Stimulated activated CD4-positive, alpha-beta T cell treated with anti-CD3 and anti-CD28 coated beads, Interleukin-2, amount 100 ng/mL, for 48 hours (primary cell): ENCODE measurements around the gene DDX31.
"Not testable (repeated sequence)": the region's sequence is repeated elsewhere in the genome, so short reads cannot be mapped to it uniquely, and the experiment has no call there.

Experiments
- DNase-seq, 2 donors: peaks; one replicate each; pipeline ENCODE4 v3.0.0-alpha.2; 2020

DDX31 gene

DNA sequence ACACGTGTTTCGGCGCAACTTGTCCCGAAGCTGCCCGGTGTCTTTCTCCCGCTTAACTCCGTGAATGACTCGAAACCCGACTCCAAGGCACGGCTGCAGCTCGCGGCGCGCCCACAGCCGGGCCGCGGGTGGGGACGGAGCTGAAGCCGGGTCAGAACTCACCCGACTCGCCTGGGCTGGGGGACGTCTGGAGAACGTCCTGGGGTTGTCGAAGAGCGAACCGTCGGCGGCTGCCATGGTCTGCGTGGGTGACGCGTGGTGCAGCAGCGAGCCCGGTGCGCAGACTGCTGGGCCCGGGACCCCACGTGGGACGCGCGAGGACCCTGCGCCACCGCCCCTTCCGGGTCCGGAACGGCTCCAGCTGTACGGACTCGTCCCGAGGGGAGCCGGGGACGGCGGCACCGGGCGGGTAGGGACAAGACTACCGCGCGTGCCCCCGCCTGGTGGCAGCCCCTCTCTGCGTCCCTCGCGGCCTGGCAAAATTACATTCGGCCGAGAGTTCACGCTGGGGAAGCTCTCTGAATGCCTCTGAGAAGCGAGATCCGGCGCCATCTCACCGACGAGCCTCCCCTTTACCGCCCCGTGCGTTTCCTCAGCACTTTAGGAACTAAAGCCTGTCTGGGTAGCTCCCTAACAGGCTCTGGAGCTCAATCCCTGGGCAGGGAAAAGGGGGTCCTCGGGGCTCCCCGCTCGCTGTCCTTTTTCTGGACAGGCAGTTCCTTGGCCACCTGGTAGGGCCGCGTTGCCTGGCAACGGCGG is at the start of gene DDX31:
TSS of gene DDX31 (minus strand) at position 286 of the 759 bp plus-strand sequence. CDS start at position 237, 49 bp downstream.
- peak; percentile 84 to 86 for DNase-seq

DNA sequence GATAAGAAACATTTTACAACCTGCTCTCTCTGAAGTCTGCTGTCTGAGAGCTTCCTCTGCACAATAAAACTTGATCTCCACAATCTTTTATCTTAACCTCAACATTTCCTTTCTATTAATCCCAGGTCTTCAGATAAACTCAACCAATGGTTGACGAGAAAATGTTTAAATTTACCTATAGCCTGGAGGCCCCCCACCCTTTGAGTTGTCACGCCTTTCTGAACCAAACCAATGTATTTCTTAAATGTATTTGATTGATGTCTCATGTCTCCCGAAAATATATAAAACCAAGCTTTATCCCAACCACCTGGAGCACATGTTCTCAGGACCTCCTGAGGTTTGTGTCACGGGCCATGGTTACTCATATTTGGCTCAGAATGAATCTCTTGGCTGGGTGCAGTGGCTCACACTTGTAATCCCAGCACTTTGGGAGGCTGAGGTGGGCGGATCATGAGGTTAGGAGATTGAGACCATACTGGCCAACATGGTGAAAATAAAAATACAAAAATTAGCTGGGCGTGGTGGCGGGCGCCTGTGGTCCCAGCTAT is 48.7 kb upstream of the DDX31 start:
- DNase-seq = not testable (repeated sequence)

DNA sequence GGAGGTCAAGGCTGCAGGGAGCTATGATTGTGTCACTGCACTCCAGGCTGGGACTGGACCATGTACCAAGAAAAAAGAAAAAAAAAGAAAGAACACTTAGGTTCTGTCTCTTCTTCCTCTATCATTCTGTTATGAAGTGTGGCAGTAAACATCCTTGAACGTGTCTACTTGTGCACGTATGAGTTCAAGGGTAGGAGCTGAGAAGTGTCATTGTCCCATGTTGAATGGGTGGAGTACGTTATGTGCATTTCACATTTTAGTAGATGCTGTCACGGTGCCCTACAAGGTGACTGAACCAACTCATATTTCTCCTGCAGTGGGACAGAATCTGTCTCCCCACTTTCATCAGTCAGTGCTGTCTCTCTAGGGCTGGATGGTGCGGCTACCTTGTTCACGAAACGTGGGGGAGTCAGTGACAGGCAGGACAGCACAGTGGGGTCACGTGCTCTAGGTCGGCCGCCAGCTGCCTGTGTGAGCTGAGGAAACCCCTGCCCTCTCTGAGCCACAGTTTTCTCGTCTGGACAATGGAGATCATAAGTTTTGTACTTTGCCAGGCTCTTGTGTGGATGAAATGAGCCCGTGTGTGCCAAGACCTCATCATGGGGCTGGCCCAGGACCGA is 47.7 kb upstream of the DDX31 start:
- no peak for DNase-seq

DNA sequence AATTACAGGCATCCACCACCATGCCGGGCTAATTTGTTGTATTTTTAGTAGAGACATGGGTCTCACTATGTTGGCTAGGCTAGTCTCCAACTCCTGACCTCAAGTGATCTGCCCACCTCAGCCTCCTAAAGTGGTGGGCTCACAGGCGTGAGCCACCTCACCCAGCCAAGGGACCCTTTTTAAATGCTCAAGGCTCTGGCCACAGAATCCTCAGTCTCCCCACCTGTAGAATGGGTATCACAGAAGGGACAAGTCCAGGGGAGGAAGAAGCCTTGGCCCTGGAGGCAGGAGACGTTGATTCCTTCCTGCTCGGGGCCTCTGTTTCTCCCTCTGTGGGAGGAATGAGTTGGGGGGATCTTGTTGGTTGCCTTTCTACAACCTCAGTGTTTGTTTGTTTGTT is 46.2 kb upstream of the DDX31 start:
- DNase-seq = no peak

DNA sequence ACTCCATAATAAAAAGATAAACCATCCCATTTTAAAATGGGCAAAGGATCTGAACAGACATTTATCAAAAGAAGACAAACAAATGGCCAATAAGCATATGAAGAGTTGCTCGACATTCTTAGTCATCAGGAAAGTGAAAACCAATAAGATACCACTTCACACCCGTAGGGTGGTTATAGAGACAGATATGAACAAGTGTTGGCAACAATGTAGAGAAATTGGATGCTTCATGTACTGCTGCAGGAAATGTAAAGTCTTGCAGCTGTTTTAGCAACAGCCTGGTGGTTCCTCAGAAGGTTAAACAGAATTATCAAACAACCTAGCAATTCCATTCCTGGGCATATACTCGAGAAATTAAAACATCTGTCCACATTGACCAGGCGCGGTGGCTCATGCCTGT is 43.0 kb upstream of the DDX31 start:
- DNase-seq = no peak

DNA sequence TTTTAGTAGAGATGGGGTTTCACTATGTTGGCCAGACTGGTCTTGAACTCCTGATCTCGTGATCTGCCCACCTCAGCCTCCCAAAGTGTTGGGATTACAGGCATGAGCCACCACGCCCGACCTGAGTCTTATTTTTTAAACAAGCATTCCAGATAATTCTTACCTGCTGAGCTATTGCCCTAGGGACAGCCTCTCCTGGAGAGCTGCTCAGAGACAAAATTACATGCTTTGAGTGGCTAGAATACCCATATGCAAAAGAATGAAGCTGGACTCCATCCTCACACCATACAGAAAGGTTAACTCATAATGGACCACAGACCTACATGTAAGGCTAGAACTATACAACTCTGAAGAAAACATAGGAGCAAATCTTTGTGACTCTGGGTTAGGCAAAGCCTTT is 42.1 kb upstream of the DDX31 start:
- DNase-seq = no peak

DNA sequence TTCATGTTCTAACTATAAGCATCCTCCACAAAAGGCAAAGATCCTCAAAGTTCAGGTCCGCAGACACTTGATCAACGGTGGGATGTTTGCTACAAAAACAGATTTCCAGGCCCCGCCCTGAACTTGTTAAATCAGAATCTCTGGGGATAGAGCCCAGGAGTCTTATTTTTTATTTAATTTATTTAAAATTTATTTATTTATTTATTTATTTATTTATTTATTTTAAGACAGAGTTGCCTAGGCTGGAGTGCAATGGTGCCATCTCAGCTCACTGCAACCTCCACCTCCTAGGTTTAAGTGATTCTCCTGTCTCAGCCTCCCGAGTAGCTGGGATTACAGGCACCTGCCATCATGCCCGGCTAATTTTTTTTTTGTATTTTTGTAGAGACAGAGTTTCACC is 41.4 kb upstream of the DDX31 start:
- not testable (repeated sequence) for DNase-seq

DNA sequence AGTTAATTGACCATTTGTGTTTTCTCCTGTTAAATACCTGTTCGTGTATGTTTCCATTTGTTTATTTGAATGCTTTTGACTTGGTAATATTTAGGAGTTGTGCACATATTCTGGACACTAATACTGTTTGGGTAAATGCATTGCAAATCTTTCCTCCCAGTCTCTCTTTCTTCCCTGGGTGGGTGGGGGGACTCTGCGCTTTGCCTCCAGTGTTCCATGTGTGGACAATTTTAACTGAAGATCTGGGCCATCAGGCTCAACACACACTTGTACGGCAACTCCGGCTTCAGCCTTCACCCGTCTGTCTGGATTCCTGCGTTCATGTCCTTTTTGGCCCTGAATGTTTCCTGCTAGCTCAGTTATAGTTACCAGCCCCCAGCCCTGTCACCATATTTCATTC is 40.5 kb upstream of the DDX31 start:
- DNase-seq = no peak

DNA sequence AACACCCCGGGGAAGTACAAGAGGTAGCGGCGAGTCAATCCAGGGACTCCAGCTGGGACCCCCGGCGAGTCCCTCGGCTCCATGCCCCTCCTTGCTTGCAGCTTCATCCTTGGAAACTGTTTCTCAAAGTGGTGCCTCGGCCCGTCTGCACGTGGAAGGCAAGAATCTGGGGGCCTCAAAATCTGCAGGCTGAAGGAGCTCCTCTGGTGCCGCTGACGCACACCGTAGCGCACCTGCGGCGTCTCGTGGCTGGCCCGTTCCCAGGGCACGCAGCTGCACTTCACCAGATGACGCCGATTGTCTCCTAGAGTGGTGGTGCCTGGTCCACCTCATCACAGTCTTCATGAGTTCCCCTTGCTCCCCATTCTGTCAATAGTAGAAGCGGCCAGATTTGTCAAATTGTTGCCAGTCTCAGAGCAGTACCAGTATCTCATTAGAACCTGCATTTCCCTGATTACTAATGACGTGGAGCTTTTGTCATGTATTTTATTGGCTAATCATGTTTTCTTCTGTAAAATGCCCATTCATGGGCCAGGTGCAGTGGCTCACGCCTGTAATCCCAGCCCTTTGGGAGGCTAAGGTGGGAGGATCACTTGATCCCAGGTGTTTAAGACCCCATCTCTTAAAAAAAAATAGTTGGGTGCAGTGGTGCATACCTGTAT is 39.1 kb upstream of the DDX31 start:
- no peak for DNase-seq

DNA sequence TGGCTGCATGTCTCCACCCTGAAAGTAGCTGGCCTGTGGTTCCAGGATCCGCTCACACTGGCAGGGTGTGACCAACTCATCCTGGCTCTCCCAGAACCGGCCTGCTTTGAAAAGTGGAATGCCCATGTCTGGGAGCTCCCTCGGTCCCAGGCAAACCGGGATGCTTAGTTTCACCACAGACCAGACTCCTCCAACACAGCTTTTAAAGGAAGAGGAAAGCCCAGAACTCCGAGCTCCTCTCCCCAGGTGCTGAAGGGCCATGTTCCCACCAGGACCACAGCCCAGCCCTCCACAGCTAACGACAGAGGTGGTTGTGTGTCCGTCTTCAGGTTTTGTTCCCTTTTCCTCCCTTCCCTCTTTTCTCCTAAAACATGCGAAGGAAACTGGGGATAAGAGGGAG is 38.5 kb upstream of the DDX31 start:
- no peak for DNase-seq

DNA sequence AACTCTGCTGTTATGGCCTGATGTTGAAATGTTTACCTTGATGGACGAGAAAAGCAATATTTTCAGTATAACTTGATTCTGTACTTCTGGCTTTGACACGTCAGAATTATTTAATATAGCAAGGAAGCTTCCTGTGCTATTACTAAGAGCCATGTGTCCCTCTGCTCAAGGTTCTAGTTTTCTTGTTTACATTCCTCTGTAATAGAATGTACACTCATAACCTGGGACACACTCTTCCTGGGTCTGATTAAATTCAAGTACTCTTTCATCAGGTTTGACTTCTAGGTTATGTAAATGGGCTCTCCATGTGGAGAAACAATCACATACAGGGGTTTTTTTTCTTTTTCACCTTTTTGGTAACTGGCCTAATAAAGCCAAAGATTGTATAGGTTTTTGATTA is 33.6 kb upstream of the DDX31 start:
- DNase-seq = no peak

DNA sequence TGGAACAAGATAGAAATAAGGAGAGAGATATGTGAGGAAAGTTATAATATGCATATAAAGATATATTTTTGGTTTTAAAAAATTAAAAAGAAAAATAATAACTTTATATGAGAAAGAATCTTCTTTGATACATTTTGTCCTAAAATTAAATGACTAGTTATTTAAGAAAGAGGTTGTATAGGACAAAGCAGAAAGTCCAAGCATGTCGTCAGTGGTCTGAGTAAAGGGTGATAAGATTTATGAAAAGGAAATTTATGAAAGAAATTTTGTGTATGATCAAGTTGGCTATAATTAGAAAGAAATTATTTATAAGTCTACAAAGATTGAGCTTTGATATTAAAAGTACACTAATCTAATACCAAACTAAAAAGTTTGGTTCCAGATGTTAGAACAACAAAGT is 32.5 kb upstream of the DDX31 start:
- DNase-seq = no peak

DNA sequence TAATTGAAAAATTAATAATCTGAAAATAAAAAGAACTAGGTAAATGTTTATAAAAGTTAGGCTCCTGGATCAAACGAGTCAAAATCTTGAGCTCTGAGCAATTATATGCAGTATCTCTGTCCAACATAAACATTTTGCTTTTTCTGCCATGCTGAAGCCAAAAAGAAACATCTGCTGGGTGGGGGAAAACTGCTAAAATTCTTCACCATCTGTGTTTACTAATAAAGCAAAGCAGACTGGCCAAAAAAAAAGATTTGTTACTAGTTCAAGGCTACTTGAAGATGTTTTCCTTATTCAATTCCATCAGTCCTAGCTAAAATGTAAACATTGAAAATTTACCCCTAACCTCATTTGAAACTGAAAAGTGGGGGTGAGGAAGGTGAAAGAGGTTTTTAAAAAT is 30.2 kb upstream of the DDX31 start:
- no peak for DNase-seq

DNA sequence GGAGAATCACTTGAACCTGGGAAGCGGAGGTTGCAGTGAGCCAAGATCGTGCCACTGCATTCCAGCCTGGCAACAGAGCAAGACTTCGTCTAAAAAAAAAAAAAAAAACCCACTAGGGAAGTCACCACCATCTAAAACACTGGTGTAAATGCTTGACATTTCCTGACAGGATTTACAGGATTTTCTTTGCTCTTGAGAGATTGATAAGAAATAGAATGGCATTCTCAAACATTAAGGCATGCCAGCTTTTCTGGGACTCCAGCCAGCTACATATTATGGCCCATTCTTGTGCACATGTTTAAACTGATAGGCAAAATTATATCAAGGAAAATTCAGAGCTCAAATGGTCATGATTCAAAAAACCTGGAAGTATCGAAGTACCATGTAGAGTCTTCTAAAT is 29.2 kb upstream of the DDX31 start:
- DNase-seq = no peak

DNA sequence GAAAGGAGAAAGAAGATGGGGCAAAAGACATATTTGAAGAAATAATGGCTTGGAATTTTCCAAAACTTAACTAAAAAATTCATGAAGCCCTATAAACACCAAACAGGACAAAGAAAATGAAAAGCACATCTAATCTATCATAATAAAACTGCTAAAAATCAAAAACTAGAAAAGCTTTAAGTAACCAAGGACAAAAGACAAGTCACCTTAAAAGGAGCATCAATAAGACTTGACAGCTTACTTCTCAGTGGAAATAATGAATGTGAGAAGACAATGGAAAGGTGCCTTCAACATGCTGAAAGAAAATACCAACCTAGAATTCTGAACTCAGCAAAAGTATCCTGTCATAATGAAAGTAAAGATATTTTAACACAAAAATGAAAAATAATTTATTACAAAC is 27.4 kb upstream of the DDX31 start:
- no peak for DNase-seq

DNA sequence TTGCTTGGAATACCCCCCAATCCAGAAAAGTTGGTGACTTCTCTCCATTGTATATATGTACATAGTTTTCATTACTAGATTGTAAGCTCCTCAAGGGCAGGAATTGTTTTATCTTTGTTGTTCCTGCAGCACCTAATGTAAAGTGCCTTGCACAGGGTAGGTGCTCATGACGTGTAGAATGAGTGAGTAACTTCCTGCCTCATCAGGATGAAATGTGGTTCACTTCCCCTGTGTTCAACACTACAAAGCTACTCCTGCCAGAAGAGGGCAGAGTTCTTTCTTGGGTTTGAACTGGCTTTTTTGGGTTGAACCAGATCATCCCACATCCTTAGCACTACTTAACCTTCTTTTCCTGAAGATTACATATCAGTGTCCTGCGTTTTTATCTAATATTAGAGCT is 24.4 kb upstream of the DDX31 start:
- no peak for DNase-seq

DNA sequence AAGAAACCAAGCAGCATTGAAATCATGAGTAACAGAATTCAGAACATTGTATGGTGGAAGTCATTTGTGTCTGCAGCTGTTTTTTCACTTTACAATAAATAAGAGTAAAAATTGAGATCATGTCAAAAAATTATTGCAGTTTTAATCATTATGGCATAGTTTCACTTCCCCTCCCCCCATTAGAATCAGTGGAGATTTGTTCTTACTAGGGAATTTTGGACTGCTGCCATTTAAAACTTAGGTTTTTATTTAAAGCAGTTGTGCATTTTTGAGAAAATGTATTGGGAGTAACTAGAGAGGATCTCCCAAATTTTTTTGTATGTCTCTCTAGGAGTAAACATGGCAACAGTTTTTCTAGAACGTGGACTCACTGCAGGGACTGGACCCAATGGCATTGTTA is 20.9 kb upstream of the DDX31 start:
- no peak for DNase-seq

DNA sequence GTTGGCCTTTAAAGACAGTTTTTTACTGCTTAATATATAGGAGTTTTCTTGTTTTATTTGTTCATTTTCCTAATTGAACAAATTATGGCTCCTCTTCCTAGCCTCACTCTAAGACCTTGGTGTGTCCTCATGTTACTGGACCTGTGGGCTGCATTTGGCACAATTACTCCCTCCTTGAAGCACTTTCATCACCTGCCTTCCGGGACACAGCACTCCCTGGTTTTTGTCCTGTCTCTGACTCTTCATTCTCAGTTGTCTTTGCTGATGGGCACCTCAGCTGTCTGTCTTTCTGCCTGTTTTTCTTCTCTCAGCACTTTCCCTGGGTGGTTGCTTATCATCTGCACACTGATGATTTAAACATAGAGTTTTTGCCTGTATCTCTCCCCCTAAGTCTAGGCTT is 14.1 kb upstream of the DDX31 start:
- no peak for DNase-seq

DNA sequence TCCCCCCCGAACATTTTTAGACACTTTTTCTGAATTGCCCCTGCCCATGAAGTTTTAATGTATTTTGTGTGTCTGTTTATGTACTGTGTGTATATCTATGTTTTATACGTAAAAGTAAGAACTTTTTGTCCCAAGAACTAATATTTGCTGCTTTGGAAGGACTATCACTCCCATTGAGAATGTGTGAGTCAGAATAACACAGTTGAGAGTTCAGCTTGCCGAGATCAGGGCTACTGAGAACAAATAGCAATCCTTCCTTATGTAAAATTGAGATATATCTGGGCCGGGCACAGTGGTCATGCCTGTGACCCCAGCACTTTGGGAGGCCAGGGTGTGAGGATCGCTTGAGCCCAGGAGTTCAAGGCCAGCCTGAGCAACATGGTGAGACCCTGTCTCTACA is 11.8 kb upstream of the DDX31 start:
- DNase-seq = no peak

DNA sequence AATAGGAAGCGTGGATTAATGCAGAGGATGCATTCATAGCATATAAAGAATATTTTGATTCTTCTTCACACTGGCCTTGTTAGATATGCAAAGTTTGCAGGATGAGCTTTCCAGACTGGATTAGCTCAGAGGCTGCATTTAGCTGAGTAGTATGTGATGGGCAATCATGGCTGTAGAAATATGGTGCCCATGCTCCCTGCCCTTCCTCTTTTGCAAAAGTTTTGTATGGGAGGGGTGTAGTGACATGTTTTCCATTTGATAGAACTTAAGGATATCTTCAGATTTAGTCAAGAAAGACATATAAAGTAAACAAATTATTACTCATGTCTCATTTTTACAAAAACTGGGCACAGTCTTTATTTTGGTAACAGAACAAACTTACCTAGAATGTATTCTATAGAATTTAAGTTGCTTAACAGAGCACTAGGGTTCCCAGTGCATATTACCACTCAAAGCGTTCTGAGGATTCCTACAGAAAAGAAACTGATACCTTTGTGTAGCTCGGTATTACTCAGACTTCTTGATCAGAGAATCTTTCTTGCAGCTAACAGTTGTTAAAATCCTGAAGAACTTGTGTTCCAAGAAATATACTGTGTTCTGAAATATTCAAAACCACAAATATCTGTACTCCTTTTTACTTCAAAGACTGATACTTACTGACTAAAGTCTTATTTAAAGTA is 10.3 kb upstream of the DDX31 start:
- no peak for DNase-seq

DNA sequence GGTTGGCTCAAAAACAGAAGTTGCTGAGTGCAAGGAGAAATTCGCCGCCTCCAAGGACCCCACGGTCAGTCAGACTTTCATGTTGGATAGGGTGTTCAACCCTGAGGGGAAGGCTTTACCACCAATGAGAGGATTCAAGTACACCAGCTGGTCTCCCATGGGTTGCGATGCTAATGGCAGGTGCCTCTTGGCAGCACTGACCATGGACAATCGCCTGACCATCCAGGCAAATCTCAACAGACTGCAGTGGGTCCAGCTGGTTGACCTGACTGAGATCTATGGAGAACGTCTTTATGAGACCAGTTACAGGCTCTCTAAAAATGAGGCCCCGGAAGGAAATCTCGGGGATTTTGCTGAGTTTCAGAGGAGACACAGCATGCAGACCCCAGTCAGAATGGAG is 8.2 kb upstream of the DDX31 start:
- no peak for DNase-seq

DNA sequence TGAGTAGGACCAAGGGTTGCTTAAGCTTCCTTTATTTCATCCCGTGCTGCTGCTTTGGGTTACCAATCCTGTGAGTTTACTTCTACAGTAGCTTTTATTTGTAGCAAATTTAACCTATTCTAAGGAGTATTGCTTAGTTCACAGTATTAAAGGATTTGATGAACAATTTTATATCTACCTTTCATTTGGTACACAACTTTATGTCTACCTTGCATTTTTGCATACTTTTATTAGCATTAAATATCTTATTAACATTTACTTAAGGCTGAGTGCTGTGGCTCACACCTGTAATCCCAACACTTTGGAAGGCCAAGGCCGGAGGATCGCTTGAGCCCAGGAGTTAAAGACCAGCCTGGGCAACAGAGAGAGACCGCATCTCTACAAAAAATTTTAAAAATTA is 4.7 kb upstream of the DDX31 start:
- DNase-seq = no peak

DNA sequence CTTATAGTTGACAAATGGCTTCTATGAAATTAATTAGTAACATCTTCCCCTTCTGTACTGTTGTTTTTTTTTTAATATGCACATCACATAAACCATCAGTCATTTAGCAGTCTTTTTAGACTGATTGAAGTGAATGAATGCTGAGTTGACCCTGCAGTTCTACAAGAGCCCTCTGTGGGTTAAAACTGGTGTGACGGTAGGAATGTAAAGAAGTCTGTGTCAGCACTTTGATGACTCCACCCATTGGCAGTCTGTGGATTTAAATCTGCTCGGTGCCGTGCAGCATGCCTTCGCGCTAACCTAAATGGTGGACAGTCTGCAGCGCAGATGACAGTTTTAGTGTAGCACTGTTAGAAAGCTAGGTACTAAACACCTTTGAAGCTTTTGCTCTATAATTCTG is 3.6 kb upstream of the DDX31 start:
- no peak for DNase-seq

DNA sequence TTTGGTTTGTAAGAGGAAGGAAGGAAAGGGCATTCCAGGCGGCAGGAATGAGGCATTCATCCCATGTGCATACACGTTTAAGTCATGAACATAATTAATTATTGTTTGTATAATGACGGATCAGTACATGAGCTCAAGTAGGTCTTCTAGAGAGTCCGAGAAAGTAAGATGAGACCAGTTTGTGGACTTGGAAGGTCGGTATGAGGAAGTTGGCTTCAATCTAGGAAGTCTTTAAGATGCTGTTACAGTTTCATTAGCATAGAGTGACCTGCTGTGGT is 2.6 kb upstream of the DDX31 start:
- DNase-seq = no peak
